Esophagus mucosa (tissue), 1 donor: Measurements from ENCODE around the gene ADCY2. TPM values are rescaled to one million over a fixed set of nuclear protein-coding genes. Genes with fewer than 3 reads are reported as not detected.
A peak's percentile ranks its signal among the peaks of the same experiment; 100 is the strongest.

ENCODE experiments used
- ATAC-seq: fragments of 200-7000 bp; cut with Tn5 transposase; one replicate; pipeline ENCODE4 v1.9.1; 2020
- total RNA-seq: library from RNA; stranded (reverse); gene quantifications from one replicate; pipeline ENCODE4 v1.2.4, GENCODE V29; 2023
- donor health status: DM: yes; HTN: yes; CAD: no.

ADCY2 gene
- total RNA-seq, 1 donor from 2014 or later: 0.12 TPM

- no peak for ATAC-seq
Measured at GRCh38 chr5:7794311-7794710, 398.4 kb downstream of the ADCY2 start.

- no peak for ATAC-seq
Measured at GRCh38 chr5:7794823-7795222, 398.9 kb downstream of the ADCY2 start.

GRCh38 chr5:7795306-7795705 is 399.4 kb downstream of the ADCY2 start:
- ATAC-seq: no peak

GRCh38 chr5:7801891-7802614 is 406.1 kb downstream of the ADCY2 start:
- no peak for ATAC-seq

- ATAC-seq: no peak
Measured at GRCh38 chr5:7802855-7803254, 406.9 kb downstream of the ADCY2 start.

- ATAC-seq: no peak
Measured at GRCh38 chr5:7803937-7804336, 408.0 kb downstream of the ADCY2 start.

GRCh38 chr5:7805379-7805778 is 409.4 kb downstream of the ADCY2 start:
- no peak for ATAC-seq

- ATAC-seq: no peak
Measured at GRCh38 chr5:7808998-7809397, 413.1 kb downstream of the ADCY2 start.

- ATAC-seq: no peak
Measured at GRCh38 chr5:7811715-7812114, 415.8 kb downstream of the ADCY2 start.

GRCh38 chr5:7813007-7813406 is 417.1 kb downstream of the ADCY2 start:
- ATAC-seq: no peak

- ATAC-seq: no peak
Measured at GRCh38 chr5:7813576-7813975, 417.6 kb downstream of the ADCY2 start.

GRCh38 chr5:7814816-7815215 is 418.9 kb downstream of the ADCY2 start:
- no peak for ATAC-seq

- ATAC-seq: peak; percentile 73
Measured at GRCh38 chr5:7815892-7816534, 420.1 kb downstream of the ADCY2 start.

- no peak for ATAC-seq
Measured at GRCh38 chr5:7816535-7816901, 420.6 kb downstream of the ADCY2 start.

- ATAC-seq: no peak
Measured at GRCh38 chr5:7822449-7822848, 426.5 kb downstream of the ADCY2 start.

- no peak for ATAC-seq
Measured at GRCh38 chr5:7823594-7823993, 427.7 kb downstream of the ADCY2 start.

GRCh38 chr5:7824995-7825394 is 429.1 kb downstream of the ADCY2 start:
- no peak for ATAC-seq

- no peak for ATAC-seq
Measured at GRCh38 chr5:7825630-7826029, 429.7 kb downstream of the ADCY2 start.

GRCh38 chr5:7827610-7828009 is 431.7 kb downstream of the ADCY2 start:
- no peak for ATAC-seq

GRCh38 chr5:7828269-7828668 is 432.3 kb downstream of the ADCY2 start:
- ATAC-seq: no peak

GRCh38 chr5:7834982-7835381 is 439.0 kb downstream of the ADCY2 start:
- no peak for ATAC-seq

- ATAC-seq: no peak
Measured at GRCh38 chr5:7837403-7837802, 441.5 kb downstream of the ADCY2 start.

- no peak for ATAC-seq
Measured at GRCh38 chr5:7842531-7842930, 446.6 kb downstream of the ADCY2 start.

- no peak for ATAC-seq
Measured at GRCh38 chr5:7844901-7845300, 449.0 kb downstream of the ADCY2 start.

- no peak for ATAC-seq
Measured at GRCh38 chr5:7845557-7845956, 449.6 kb downstream of the ADCY2 start.
